GM23338 (cell line): ENCODE results near the gene PTCH2. TPM values are rescaled to one million over a fixed set of nuclear protein-coding genes. Genes with fewer than 3 reads are reported as not detected.

Experiments used
- ATAC-seq: fragments of 200-7000 bp; cut with Tn5 transposase; 3 replicates; pipeline ENCODE4 v1.9.1; 2020
- DNase-seq: peaks from one replicate; pipeline ENCODE4 v3.0.0-alpha.2; 2015; ENCODE audit warnings: low spot score
- H2AFZ ChIP-seq: fragments of 200-600 bp; sonication (generic); 2 replicates; pipeline ENCODE4 v1.8.0; 2016; ENCODE audit warnings: antibody characterized with exemption, mild to moderate bottlenecking, moderate library complexity
- H3F3A ChIP-seq: fragments of 200-600 bp; sonication (generic); replicated peaks from 2 replicates; pipeline ENCODE4 v1.8.0; 2017; ENCODE audit warnings: antibody characterized with exemption, mixed run types, low read depth
- H3K27ac ChIP-seq: fragments of 200-600 bp; sonication (generic); 2 replicates; pipeline ENCODE4 v1.6.1; 2016; ENCODE audit warnings: low read depth
- H3K27me3 ChIP-seq: fragments of 200-600 bp; sonication (generic); 2 replicates; pipeline ENCODE4 v1.8.0; 2016; ENCODE audit warnings: mild to moderate bottlenecking, mixed run types, moderate library complexity; ENCODE audit not compliant: insufficient read depth
- H3K36me3 ChIP-seq: fragments of 200-600 bp; sonication (generic); 2 replicates; pipeline ENCODE4 v1.8.0; 2016; ENCODE audit warnings: mild to moderate bottlenecking; ENCODE audit not compliant: insufficient read depth
- H3K4me1 ChIP-seq: fragments of 200-600 bp; sonication (generic); 2 replicates; pipeline ENCODE4 v1.8.0; 2016; ENCODE audit warnings: mild to moderate bottlenecking, moderate library complexity; ENCODE audit not compliant: insufficient read depth
- H3K4me2 ChIP-seq: fragments of 200-600 bp; sonication (generic); 2 replicates; pipeline ENCODE4 v1.7.1; 2017; ENCODE audit warnings: mixed run types
- H3K4me3 ChIP-seq: fragments of 200-600 bp; sonication (generic); 2 replicates; pipeline ENCODE4 v1.6.1; 2016; ENCODE audit warnings: mixed run types
- H3K79me2 ChIP-seq: fragments of 200-600 bp; sonication (generic); replicated peaks from 2 replicates; pipeline ENCODE4 v1.8.0; 2017; ENCODE audit warnings: mild to moderate bottlenecking; ENCODE audit not compliant: insufficient read depth
- H3K9me2 ChIP-seq: fragments of 200-600 bp; sonication (generic); 2 replicates; pipeline ENCODE4 v1.8.0; 2017; ENCODE audit not compliant: insufficient read depth
- H4K20me1 ChIP-seq: fragments of 200-600 bp; sonication (generic); replicated peaks from 2 replicates; pipeline ENCODE4 v1.8.0; 2017; ENCODE audit warnings: mild to moderate bottlenecking; ENCODE audit not compliant: insufficient read depth
- H3K27ac Mint-ChIP-seq: 2 replicates; pipeline ENCODE4 v1.8.0; 2020; ENCODE audit warnings: inconsistent platforms, mild to moderate bottlenecking, moderate library complexity, mixed read lengths
- H3K27me3 Mint-ChIP-seq: 3 replicates; pipeline ENCODE4 v1.8.0; 2022; ENCODE audit warnings: low read depth, mild to moderate bottlenecking, moderate library complexity, mixed read lengths, inconsistent platforms; ENCODE audit not compliant: insufficient read depth, poor library complexity
- H3K36me3 Mint-ChIP-seq: 3 replicates; pipeline ENCODE4 v1.8.0; 2021; ENCODE audit warnings: low read depth, mild to moderate bottlenecking, inconsistent platforms, moderate library complexity, mixed read lengths
- H3K4me1 Mint-ChIP-seq: 3 replicates; pipeline ENCODE4 v1.8.0; 2020; ENCODE audit warnings: mild to moderate bottlenecking, inconsistent platforms, mixed read lengths
- H3K4me3 Mint-ChIP-seq: 3 replicates; pipeline ENCODE4 v1.8.0; 2021; ENCODE audit warnings: moderate library complexity, mild to moderate bottlenecking, inconsistent platforms, mixed read lengths
- H3K9me3 Mint-ChIP-seq: 3 replicates; pipeline ENCODE4 v1.8.0; 2020; ENCODE audit warnings: moderate library complexity, mild to moderate bottlenecking, inconsistent platforms, mixed read lengths
- CTCF ChIP-seq, 2 experiments: fragments of 200-600 bp in 1 of 2; sonication (generic) in 1 of 2; conservative IDR thresholded peaks; 2 replicates each; pipeline versions ENCODE4 v1.5.1 to v1.6.1; 2016 to 2017; ENCODE audit warnings: antibody characterized with exemption in 2 of 2, low read depth in 2 of 2, mild to moderate bottlenecking in 2 of 2, moderate library complexity in 1 of 2
- EZH2 ChIP-seq: fragments of 200-600 bp; sonication (generic); IDR thresholded peaks from one replicate; pipeline ENCODE4 v1.8.0; 2017; ENCODE audit warnings: antibody characterized with exemption, mild to moderate bottlenecking, low read depth; ENCODE audit not compliant: unreplicated experiment
- EZH2phosphoT487 ChIP-seq: fragments of 200-600 bp; sonication (generic); IDR thresholded peaks from one replicate; pipeline ENCODE4 v1.8.1; 2018; ENCODE audit warnings: antibody characterized with exemption; ENCODE audit not compliant: unreplicated experiment
- JUNB ChIP-seq: IDR thresholded peaks from one replicate; pipeline ENCODE4 v1.6.1; 2016; ENCODE audit warnings: antibody characterized with exemption; ENCODE audit not compliant: unreplicated experiment
- POLR2AphosphoS5 ChIP-seq: IDR thresholded peaks from 2 replicates; pipeline ENCODE4 v1.6.1; 2016; ENCODE audit warnings: antibody characterized with exemption, low read depth
- polyA plus RNA-seq: library from polyadenylated mRNA; unstranded; fragments of >200 nt; fragmentation: Nextera tagmentation; extraction: Ambion mirVana; gene quantifications from 2 replicates; pipeline ENCODE4 v1.2.1, GENCODE V29; 2016
- total RNA-seq: library from RNA; depleted of rRNA; stranded (reverse); fragments of >200 nt; shearing (Covaris generic); gene quantifications from 2 replicates; pipeline ENCODE4 v1.2.3, GENCODE V29; 2014
- TF ChIP-seq, protein P1 (sequence below): IDR thresholded peaks from one replicate; pipeline ENCODE4 v1.6.1; 2018; ENCODE audit warnings: antibody characterized with exemption; ENCODE audit not compliant: unreplicated experiment
- TF ChIP-seq, protein P2 (sequence below): IDR thresholded peaks from 2 replicates; pipeline ENCODE4 v1.6.1; 2016; ENCODE audit warnings: antibody characterized with exemption

Gene PTCH2
- total and polyA plus RNA-seq, 2 experiments from 2014 or later, result 0.63 to 0.74 TPM

DNA sequence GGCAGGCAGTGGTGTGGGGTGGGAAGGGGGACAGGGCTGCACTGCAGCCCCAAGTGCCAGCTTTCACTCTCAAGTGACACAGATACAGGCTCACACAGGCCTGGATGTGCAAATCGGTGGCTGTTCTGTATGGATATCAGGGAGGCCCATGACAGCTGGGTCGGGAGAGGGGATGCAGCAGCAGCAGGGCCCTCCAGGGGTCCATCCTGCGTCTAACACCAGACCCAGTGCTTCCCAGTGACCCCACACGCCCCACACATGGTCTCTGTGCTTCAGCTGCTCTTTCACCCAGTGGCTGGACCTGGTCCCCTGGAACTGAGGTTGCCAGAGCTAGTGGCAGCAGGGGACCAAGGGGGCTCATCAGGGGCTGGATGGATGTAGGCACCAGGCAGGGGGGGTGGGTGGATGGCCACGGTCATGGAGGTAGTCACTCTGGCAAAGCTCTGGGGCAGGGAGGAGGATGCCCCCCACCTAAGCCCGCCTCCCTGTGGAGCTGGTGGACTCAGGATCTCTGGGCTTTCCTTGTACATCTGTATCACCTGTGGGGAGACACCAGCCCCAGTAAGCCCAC, 20.8 kb downstream of the PTCH2 start:
- H3K27ac Mint-ChIP-seq, result no peak overlapping the region
- no peaks in the 10 kb centered on the region; the same call in 2 of the 3 replicates for H3K36me3 Mint-ChIP-seq

GRCh38 chr1:44821240-44821715, 21.8 kb downstream of the PTCH2 start:
- no peak overlapping the region for H3K4me2 ChIP-seq
- no peak overlapping the region for H2AFZ ChIP-seq
- Mint-ChIP-seq H3K27ac (no peak overlapping the region), H3K4me3 (peak overlapping the region; percentile 82; the same call in 1 of the 3 replicates), H3K36me3 (no peaks in the 10 kb centered on the region; the same call in 2 of the 3 replicates), H3K9me3 (no peaks in the 10 kb centered on the region), H3K27me3 (peaks cover 20% of the 10 kb centered on the region), H3K4me1 (peaks cover 15% of the 10 kb centered on the region)
- H3K9me2 ChIP-seq, result no peaks in the 10 kb centered on the region
- no peaks in the 10 kb centered on the region for H3K27me3 ChIP-seq
- no peaks in the 10 kb centered on the region for H4K20me1 ChIP-seq
- no peaks in the 10 kb centered on the region for H3K36me3 ChIP-seq
- 0 out of 2 replicates have a peak, but pooled peaks cover 3% of the 10 kb centered on the region for H3F3A ChIP-seq
- no peak overlapping the region for H3K4me3 ChIP-seq
- H3K79me2 ChIP-seq, result no peaks in the 10 kb centered on the region
- H3K27ac ChIP-seq, result no peak overlapping the region
- DNase-seq (no peak), ATAC-seq (no peak)
- peaks cover 9% of the 10 kb centered on the region for H3K4me1 ChIP-seq
- TF ChIP-seq, protein P1, sequence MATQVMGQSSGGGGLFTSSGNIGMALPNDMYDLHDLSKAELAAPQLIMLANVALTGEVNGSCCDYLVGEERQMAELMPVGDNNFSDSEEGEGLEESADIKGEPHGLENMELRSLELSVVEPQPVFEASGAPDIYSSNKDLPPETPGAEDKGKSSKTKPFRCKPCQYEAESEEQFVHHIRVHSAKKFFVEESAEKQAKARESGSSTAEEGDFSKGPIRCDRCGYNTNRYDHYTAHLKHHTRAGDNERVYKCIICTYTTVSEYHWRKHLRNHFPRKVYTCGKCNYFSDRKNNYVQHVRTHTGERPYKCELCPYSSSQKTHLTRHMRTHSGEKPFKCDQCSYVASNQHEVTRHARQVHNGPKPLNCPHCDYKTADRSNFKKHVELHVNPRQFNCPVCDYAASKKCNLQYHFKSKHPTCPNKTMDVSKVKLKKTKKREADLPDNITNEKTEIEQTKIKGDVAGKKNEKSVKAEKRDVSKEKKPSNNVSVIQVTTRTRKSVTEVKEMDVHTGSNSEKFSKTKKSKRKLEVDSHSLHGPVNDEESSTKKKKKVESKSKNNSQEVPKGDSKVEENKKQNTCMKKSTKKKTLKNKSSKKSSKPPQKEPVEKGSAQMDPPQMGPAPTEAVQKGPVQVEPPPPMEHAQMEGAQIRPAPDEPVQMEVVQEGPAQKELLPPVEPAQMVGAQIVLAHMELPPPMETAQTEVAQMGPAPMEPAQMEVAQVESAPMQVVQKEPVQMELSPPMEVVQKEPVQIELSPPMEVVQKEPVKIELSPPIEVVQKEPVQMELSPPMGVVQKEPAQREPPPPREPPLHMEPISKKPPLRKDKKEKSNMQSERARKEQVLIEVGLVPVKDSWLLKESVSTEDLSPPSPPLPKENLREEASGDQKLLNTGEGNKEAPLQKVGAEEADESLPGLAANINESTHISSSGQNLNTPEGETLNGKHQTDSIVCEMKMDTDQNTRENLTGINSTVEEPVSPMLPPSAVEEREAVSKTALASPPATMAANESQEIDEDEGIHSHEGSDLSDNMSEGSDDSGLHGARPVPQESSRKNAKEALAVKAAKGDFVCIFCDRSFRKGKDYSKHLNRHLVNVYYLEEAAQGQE, result no peak
- no peak for TF ChIP-seq EZH2phosphoT487
- no peak for TF ChIP-seq EZH2
- TF ChIP-seq JUNB, result no peak
- TF ChIP-seq CTCF (conservative IDR thresholded peaks at IDR 0.05; ENCODE audit: low read depth in 2 of 2), result no peak
- no peak for TF ChIP-seq POLR2AphosphoS5

More for the DNA sequence above, 20.8 kb downstream of the PTCH2 start:
- no peak for TF ChIP-seq POLR2AphosphoS5
- TF ChIP-seq, protein P2, sequence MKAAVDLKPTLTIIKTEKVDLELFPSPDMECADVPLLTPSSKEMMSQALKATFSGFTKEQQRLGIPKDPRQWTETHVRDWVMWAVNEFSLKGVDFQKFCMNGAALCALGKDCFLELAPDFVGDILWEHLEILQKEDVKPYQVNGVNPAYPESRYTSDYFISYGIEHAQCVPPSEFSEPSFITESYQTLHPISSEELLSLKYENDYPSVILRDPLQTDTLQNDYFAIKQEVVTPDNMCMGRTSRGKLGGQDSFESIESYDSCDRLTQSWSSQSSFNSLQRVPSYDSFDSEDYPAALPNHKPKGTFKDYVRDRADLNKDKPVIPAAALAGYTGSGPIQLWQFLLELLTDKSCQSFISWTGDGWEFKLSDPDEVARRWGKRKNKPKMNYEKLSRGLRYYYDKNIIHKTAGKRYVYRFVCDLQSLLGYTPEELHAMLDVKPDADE, result no peak
- TF ChIP-seq, protein P1, result no peak
- H3K9me2 ChIP-seq, result no peaks in the 10 kb centered on the region
- no peak overlapping the region for H3K4me3 Mint-ChIP-seq
- peaks cover 16% of the 10 kb centered on the region for H3K4me1 Mint-ChIP-seq
- no peak overlapping the region for H3K4me3 ChIP-seq
- 0 out of 2 replicates have a peak, but pooled peaks cover 3% of the 10 kb centered on the region for H3F3A ChIP-seq
- H3K27me3 ChIP-seq, result no peaks in the 10 kb centered on the region
- H2AFZ ChIP-seq, result no peak overlapping the region
- no peak overlapping the region for H3K4me2 ChIP-seq
- no peaks in the 10 kb centered on the region for H3K79me2 ChIP-seq
- H3K36me3 ChIP-seq, result no peaks in the 10 kb centered on the region
- no peak for ATAC-seq
- H3K9me3 Mint-ChIP-seq, result no peaks in the 10 kb centered on the region
- peaks cover 20% of the 10 kb centered on the region for H3K27me3 Mint-ChIP-seq
- H4K20me1 ChIP-seq, result no peaks in the 10 kb centered on the region
- H3K27ac ChIP-seq, result no peak overlapping the region
- H3K4me1 ChIP-seq, result peaks cover 9% of the 10 kb centered on the region
- DNase-seq, result no peak
